DND-41 (cell line): ENCODE data around the gene CXXC1.

Experiments used
- EZH2 ChIP-seq: IDR thresholded peaks from 3 replicates; pipeline ENCODE4 v1.6.1; 2012; ENCODE audit warnings: borderline replicate concordance, low read depth, mild to moderate bottlenecking, moderate library complexity, low read length, inconsistent platforms; ENCODE audit not compliant: severe bottlenecking
- TF ChIP-seq, protein P1 (sequence below): IDR thresholded peaks from 2 replicates; pipeline ENCODE4 v1.5.1; 2012; ENCODE audit warnings: borderline replicate concordance, low read length, moderate library complexity, mild to moderate bottlenecking; ENCODE audit not compliant: poor library complexity, severe bottlenecking; ENCODE audit errors: extremely low read depth

GRCh38 chr18:50279752-50280151, 7.7 kb downstream of the CXXC1 start:
- TF ChIP-seq, protein P1, sequence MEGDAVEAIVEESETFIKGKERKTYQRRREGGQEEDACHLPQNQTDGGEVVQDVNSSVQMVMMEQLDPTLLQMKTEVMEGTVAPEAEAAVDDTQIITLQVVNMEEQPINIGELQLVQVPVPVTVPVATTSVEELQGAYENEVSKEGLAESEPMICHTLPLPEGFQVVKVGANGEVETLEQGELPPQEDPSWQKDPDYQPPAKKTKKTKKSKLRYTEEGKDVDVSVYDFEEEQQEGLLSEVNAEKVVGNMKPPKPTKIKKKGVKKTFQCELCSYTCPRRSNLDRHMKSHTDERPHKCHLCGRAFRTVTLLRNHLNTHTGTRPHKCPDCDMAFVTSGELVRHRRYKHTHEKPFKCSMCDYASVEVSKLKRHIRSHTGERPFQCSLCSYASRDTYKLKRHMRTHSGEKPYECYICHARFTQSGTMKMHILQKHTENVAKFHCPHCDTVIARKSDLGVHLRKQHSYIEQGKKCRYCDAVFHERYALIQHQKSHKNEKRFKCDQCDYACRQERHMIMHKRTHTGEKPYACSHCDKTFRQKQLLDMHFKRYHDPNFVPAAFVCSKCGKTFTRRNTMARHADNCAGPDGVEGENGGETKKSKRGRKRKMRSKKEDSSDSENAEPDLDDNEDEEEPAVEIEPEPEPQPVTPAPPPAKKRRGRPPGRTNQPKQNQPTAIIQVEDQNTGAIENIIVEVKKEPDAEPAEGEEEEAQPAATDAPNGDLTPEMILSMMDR, result no peak
- TF ChIP-seq EZH2, result no peak
